ENCODE data around the gene L1CAM.

The L1CAM gene

GRCh38 chrX:153848325-153848724 lies 37.6 kb downstream of the L1CAM start:
- DNase-seq (ENCODE audit: low read depth, low spot score), result no peak
- in situ Hi-C loops (cut with HindIII; ENCODE audit: low sequenced_read_pairs), result no loop called here
- H3K4me3 ChIP-seq (ENCODE audit: low read depth, low read length), result no peak overlapping the region
- TF ChIP-seq, protein P1, sequence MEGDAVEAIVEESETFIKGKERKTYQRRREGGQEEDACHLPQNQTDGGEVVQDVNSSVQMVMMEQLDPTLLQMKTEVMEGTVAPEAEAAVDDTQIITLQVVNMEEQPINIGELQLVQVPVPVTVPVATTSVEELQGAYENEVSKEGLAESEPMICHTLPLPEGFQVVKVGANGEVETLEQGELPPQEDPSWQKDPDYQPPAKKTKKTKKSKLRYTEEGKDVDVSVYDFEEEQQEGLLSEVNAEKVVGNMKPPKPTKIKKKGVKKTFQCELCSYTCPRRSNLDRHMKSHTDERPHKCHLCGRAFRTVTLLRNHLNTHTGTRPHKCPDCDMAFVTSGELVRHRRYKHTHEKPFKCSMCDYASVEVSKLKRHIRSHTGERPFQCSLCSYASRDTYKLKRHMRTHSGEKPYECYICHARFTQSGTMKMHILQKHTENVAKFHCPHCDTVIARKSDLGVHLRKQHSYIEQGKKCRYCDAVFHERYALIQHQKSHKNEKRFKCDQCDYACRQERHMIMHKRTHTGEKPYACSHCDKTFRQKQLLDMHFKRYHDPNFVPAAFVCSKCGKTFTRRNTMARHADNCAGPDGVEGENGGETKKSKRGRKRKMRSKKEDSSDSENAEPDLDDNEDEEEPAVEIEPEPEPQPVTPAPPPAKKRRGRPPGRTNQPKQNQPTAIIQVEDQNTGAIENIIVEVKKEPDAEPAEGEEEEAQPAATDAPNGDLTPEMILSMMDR (IDR thresholded peaks at IDR 0.05; ENCODE audit: low read depth, low read length), result no peak

GRCh38 chrX:153845842-153846241 lies 40.1 kb downstream of the L1CAM start:
- TF ChIP-seq, protein P1 (IDR thresholded peaks at IDR 0.05; ENCODE audit: low read depth, low read length), result no peak
- DNase-seq (ENCODE audit: low read depth, low spot score), result no peak
- no peak overlapping the region for H3K4me3 ChIP-seq (ENCODE audit: low read depth, low read length)
- in situ Hi-C loops (cut with HindIII; ENCODE audit: low sequenced_read_pairs), result no loop called here

- no peak for DNase-seq (ENCODE audit: low read depth, low spot score)
- in situ Hi-C loops (cut with HindIII; ENCODE audit: low sequenced_read_pairs), result no loop called here
- TF ChIP-seq, protein P1 (IDR thresholded peaks at IDR 0.05; ENCODE audit: low read depth, low read length), result no peak
- H3K4me3 ChIP-seq (ENCODE audit: low read depth, low read length), result no peak overlapping the region
Measured at GRCh38 chrX:153845195-153845594, 40.8 kb downstream of the L1CAM start.

DNA sequence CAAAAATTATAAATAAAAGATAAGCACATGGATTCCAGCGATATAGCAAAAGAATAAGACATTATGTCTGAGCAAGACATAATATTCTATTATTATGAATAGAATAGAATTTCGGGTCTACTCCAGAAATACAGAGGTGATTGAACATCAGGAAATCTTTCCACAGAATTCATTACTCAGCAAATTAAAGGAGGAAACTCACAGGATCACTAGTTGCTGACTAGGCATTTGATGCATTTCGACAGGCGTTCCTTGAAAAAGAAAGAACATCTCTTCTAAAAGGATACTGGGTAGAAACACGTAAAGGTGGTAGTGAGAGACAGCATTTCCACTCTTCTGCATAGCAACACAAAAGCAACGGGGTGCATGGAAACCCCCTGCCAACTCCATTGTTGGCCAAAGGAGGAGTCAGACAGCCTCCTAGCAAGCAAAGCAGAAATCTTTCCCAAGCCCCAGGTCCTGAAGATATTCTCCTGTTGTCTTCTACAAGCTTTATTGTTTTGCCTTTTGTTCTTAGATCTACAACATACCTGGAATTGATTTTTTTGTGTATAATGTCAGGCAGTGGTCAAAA lies 41.4 kb downstream of the L1CAM start:
- TF ChIP-seq, protein P1 (IDR thresholded peaks at IDR 0.05; ENCODE audit: low read depth, low read length), result no peak
- H3K4me3 ChIP-seq (ENCODE audit: low read depth, low read length), result no peak overlapping the region
- DNase-seq (ENCODE audit: low read depth, low spot score), result no peak
- in situ Hi-C loops (cut with HindIII; ENCODE audit: low sequenced_read_pairs), result no loop called here

DNA sequence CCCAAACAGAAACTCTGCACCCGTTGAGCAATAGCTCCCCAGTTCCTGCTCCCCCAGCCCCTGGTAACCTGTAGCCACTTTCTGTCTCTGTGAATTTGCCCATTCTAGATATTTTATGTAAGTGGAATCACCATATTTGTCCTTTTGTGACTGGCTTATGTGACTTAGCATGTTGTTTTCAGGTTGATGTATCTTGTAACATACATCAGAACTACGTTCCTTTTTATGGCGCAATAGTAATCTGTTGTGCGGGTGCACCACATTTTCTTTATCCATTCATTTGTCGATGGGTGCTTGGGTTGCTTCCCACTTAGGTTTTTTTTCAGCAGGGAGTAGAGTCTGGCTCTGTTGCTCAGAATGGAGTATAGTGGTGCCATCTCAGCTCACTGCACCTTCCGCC lies 49.1 kb downstream of the L1CAM start:
- in situ Hi-C loops (cut with HindIII; ENCODE audit: low sequenced_read_pairs), result no loop called here
- no peak overlapping the region for H3K4me3 ChIP-seq (ENCODE audit: low read depth, low read length)
- DNase-seq (ENCODE audit: low read depth, low spot score), result no peak
- TF ChIP-seq, protein P1 (IDR thresholded peaks at IDR 0.05; ENCODE audit: low read depth, low read length), result no peak

GRCh38 chrX:153832728-153833127 lies 53.2 kb downstream of the L1CAM start:
- in situ Hi-C loops (cut with HindIII; ENCODE audit: low sequenced_read_pairs), result no loop called here
- no peak for DNase-seq (ENCODE audit: low read depth, low spot score)
- TF ChIP-seq, protein P1 (IDR thresholded peaks at IDR 0.05; ENCODE audit: low read depth, low read length), result no peak
- H3K4me3 ChIP-seq (ENCODE audit: low read depth, low read length), result no peak overlapping the region

Measured in astrocyte of the spinal cord (primary cell).